CD14-positive monocyte (primary cell): ENCODE results near the gene ARHGAP12. TPM values are rescaled to one million over a fixed set of nuclear protein-coding genes. Genes with fewer than 3 reads are reported as not detected.

Experiments used
- DNase-seq, 3 donors: peaks; one replicate each; pipeline ENCODE4 v3.0.0-alpha.2; 2011 to 2022
- H2AFZ ChIP-seq: 2 replicates; pipeline ENCODE4 v1.6.0; 2012; ENCODE audit warnings: mild to moderate bottlenecking, low read depth, low read length, inconsistent platforms; ENCODE audit not compliant: insufficient read depth, poor library complexity, severe bottlenecking
- H3K27ac ChIP-seq, 2 donors: 1 replicate in 1 of 2; 2 replicates in 1 of 2; pipeline ENCODE4 v1.5.1; 2012 to 2013; ENCODE audit warnings: low read length in 2 of 2, control low read depth in 1 of 2, inconsistent platforms in 1 of 2, low read depth in 1 of 2, mild to moderate bottlenecking in 1 of 2
- H3K27me3 ChIP-seq, 2 donors: one replicate each; pipeline versions ENCODE4 v1.6.0 to v1.6.1; 2011 to 2013; ENCODE audit warnings: low read length in 2 of 2; ENCODE audit not compliant: control insufficient read depth in 2 of 2, insufficient read depth in 2 of 2
- H3K36me3 ChIP-seq, 2 donors: replicated peaks in 1 of 2; 1 replicate in 1 of 2; 2 replicates in 1 of 2; pipeline versions ENCODE4 v1.5.1 to v1.6.1; 2012 to 2013; ENCODE audit warnings: low read length in 2 of 2, control low read depth in 1 of 2, inconsistent platforms in 1 of 2, mild to moderate bottlenecking in 1 of 2; ENCODE audit not compliant: insufficient read depth in 2 of 2, control insufficient read depth in 1 of 2
- H3K4me1 ChIP-seq, 2 donors: 1 replicate in 1 of 2; 2 replicates in 1 of 2; pipeline versions ENCODE4 v1.5.1 to v1.6.1; 2012 to 2013; ENCODE audit warnings: low read length in 2 of 2, control low read depth in 1 of 2, inconsistent platforms in 1 of 2, mild to moderate bottlenecking in 1 of 2, moderate library complexity in 1 of 2; ENCODE audit not compliant: insufficient read depth in 2 of 2, control insufficient read depth in 1 of 2
- H3K4me2 ChIP-seq: replicated peaks from 2 replicates; pipeline ENCODE3; 2012; ENCODE audit warnings: low read length, moderate library complexity, mild to moderate bottlenecking; ENCODE audit not compliant: poor library complexity, severe bottlenecking; ENCODE audit errors: extremely low read depth
- H3K4me3 ChIP-seq, 3 experiments: fragments of 200-600 bp in 1 of 3; sonication (generic) in 1 of 3; replicated peaks in 1 of 3; 1 replicate in 2 of 3; 2 replicates in 1 of 3; pipeline ENCODE4 v1.5.1; 2011 to 2013; ENCODE audit warnings: low read length in 3 of 3, mild to moderate bottlenecking in 3 of 3, control low read depth in 2 of 3, low read depth in 2 of 3, inconsistent platforms in 1 of 3, moderate library complexity in 1 of 3
- H3K79me2 ChIP-seq: 2 replicates; pipeline ENCODE4 v1.6.0; 2012; ENCODE audit warnings: mild to moderate bottlenecking, control low read depth, inconsistent platforms, low read length, moderate library complexity; ENCODE audit not compliant: insufficient read depth
- H3K9ac ChIP-seq: 2 replicates; pipeline ENCODE4 v1.6.0; 2017; ENCODE audit warnings: low read length, mild to moderate bottlenecking; ENCODE audit not compliant: insufficient read depth, poor library complexity, severe bottlenecking
- H3K9me3 ChIP-seq, 2 donors: replicated peaks in 1 of 2; 1 replicate in 1 of 2; 2 replicates in 1 of 2; pipeline versions ENCODE4 v1.5.1 to v1.6.1; 2012 to 2013; ENCODE audit warnings: low read length in 2 of 2, control low read depth in 1 of 2; ENCODE audit not compliant: control insufficient read depth in 1 of 2, insufficient read depth in 1 of 2
- H4K20me1 ChIP-seq: 2 replicates; pipeline ENCODE4 v1.6.0; 2012; ENCODE audit warnings: mild to moderate bottlenecking, low read length, control low read depth, moderate library complexity; ENCODE audit not compliant: insufficient read depth
- H3K27ac Mint-ChIP-seq, 7 donors: one replicate each; pipeline ENCODE4 v1.8.0; 2020; ENCODE audit warnings: mild to moderate bottlenecking in 7 of 7, mixed read lengths in 7 of 7, moderate library complexity in 6 of 7, inconsistent platforms in 2 of 7
- H3K27me3 Mint-ChIP-seq, 3 donors: one replicate each; pipeline ENCODE4 v1.8.0; 2021 to 2022; ENCODE audit warnings: low read depth in 3 of 3, mild to moderate bottlenecking in 3 of 3, mixed read lengths in 3 of 3, moderate library complexity in 3 of 3, inconsistent platforms in 1 of 3
- H3K36me3 Mint-ChIP-seq, 2 donors: one replicate each; pipeline ENCODE4 v1.8.0; 2020; ENCODE audit warnings: mixed read lengths in 2 of 2, inconsistent platforms in 1 of 2, mild to moderate bottlenecking in 1 of 2
- H3K4me1 Mint-ChIP-seq: one replicate; pipeline ENCODE4 v1.8.0; 2020; ENCODE audit warnings: mild to moderate bottlenecking, mixed read lengths
- H3K4me3 Mint-ChIP-seq, 2 donors: one replicate each; pipeline ENCODE4 v1.8.0; 2020; ENCODE audit warnings: mild to moderate bottlenecking in 2 of 2, mixed read lengths in 2 of 2, moderate library complexity in 1 of 2
- H3K9me3 Mint-ChIP-seq, 7 donors: one replicate each; pipeline ENCODE4 v1.8.0; 2020 to 2022; ENCODE audit warnings: mixed read lengths in 7 of 7, mild to moderate bottlenecking in 6 of 7, moderate library complexity in 6 of 7, inconsistent platforms in 2 of 7
- CTCF ChIP-seq: fragments of 200-600 bp; IDR thresholded peaks from one replicate; pipeline ENCODE4 v1.8.0; 2022; ENCODE audit warnings: antibody characterized with exemption, mild to moderate bottlenecking
- WGBS: methylation state at CpG from one replicate; pipeline ENCODE4 v1.1.5; 2013; ENCODE audit warnings: missing lambda C conversion rate; ENCODE audit not compliant: insufficient coverage; 5-methylcytosine and 5-hydroxymethylcytosine counted together
- intact Hi-C, 2 donors: fragments of 100-400 bp; cut with micrococcal nuclease; formaldehyde crosslinking; loops; one replicate each; pipeline versions ENCODE4 v1.15.0 to v1.15.1; 2023
- polyA plus RNA-seq, 3 donors: library from polyadenylated mRNA; depleted of rRNA in 1 of 3; unstranded in 2 of 3; stranded (reverse) in 1 of 3; fragments of 300-500 nt in 2 of 3; fragments of >200 nt in 1 of 3; fragmentation: Illumina TruSeq in 2 of 3; gene quantifications; 1 replicate in 2 of 3; 2 replicates in 1 of 3; pipeline ENCODE4 v1.2.3, GENCODE V29; 2012 to 2021

Gene ARHGAP12
- polyA plus RNA-seq, 3 donors = 3.2 to 15.5 (median 4.7) TPM

- no peak overlapping the region for H3K4me3 Mint-ChIP-seq
- TF ChIP-seq CTCF = no peak
These were observed 109.2 kb downstream of the ARHGAP12 start for GRCh38 chr10:31819391-31819820.

GRCh38 chr10:31816318-31816717 lies 112.3 kb downstream of the ARHGAP12 start:
- H3K27ac Mint-ChIP-seq = no peak overlapping the region
- no peak overlapping the region for H3K4me3 Mint-ChIP-seq

More at GRCh38 chr10:31819391-31819820, 109.2 kb downstream of the ARHGAP12 start:
- Histone ChIP-seq H3K9me3 (no peaks in the 10 kb centered on the region), H3K4me3 (no peak overlapping the region), H3K4me1 (no peaks in the 10 kb centered on the region), H3K36me3 (peaks cover 7 to 68% of the 10 kb centered on the region in 2 donors), H4K20me1 (no peaks in the 10 kb centered on the region), H2AFZ (no peak overlapping the region), H3K27me3 (no peaks in the 10 kb centered on the region), H3K27ac (no peak overlapping the region), H3K79me2 (no peaks in the 10 kb centered on the region), H3K9ac (no peak overlapping the region), H3K4me2 (no peak overlapping the region)
- H3K36me3 Mint-ChIP-seq = peaks cover 37 to 43% of the 10 kb centered on the region in 2 donors
- H3K27me3 Mint-ChIP-seq = no peaks in the 10 kb centered on the region
- H3K9me3 Mint-ChIP-seq = no peaks in the 10 kb centered on the region
- no peak for DNase-seq
- 88% methylated on average over 1 of the region's 3 CpGs for WGBS
- no peak overlapping the region for H3K27ac Mint-ChIP-seq
- H3K4me1 Mint-ChIP-seq = no peaks in the 10 kb centered on the region
- intact Hi-C loops = loop anchor here in 1 of 2 donors (10.0 kb wide), 1 partner anchor 1065 kb away; no protein-coding TSS in a partner anchor

More at GRCh38 chr10:31816318-31816717, 112.3 kb downstream of the ARHGAP12 start:
- Mint-ChIP-seq H3K36me3 (peaks cover 37 to 40% of the 10 kb centered on the region in 2 donors), H3K27me3 (no peaks in the 10 kb centered on the region), H3K9me3 (peaks cover 0 to 2% (median 0%) of the 10 kb centered on the region in 7 donors), H3K4me1 (no peaks in the 10 kb centered on the region)
- Histone ChIP-seq H3K36me3 (peaks cover 11 to 70% of the 10 kb centered on the region in 2 donors), H3K27me3 (no peaks in the 10 kb centered on the region), H4K20me1 (no peaks in the 10 kb centered on the region), H3K9ac (no peak overlapping the region), H3K79me2 (no peaks in the 10 kb centered on the region), H3K4me2 (no peak overlapping the region), H3K4me1 (no peaks in the 10 kb centered on the region), H2AFZ (no peak overlapping the region), H3K4me3 (no peak overlapping the region), H3K27ac (no peak overlapping the region), H3K9me3 (no peaks in the 10 kb centered on the region)
- DNase-seq = no peak
- no peak for TF ChIP-seq CTCF
- WGBS = 86% methylated on average over 1 of the region's 2 CpGs
- intact Hi-C loops = loop anchor here in 1 of 2 donors (10.0 kb wide), 1 partner anchor 1062 kb away; no protein-coding TSS in a partner anchor
